ENCODE data around the gene KCNQ1. TPM values are rescaled to one million over a fixed set of nuclear protein-coding genes. Genes with fewer than 3 reads are reported as not detected.

Gene KCNQ1
- total and polyA plus RNA-seq, 9 donors, result 1.4 to 17.2 (median 3.8) TPM

GRCh38 chr11:2569731-2570210, 125.0 kb downstream of the KCNQ1 start:
- TF ChIP-seq POLR2A (IDR thresholded peaks at IDR 0.05) (no peak), EP300 (IDR thresholded peaks at IDR 0.05) (no peak), CTCF (IDR thresholded peaks at IDR 0.05) (no peak)

GRCh38 chr11:2570211-2570811, 125.5 kb downstream of the KCNQ1 start:
- intact Hi-C loops (cut with DNase I), result no loop called here
- H3K4me1 ChIP-seq (ENCODE audit: insufficient read depth), result no peaks in the 10 kb centered on the region
- H3K4me3 ChIP-seq, result no peak overlapping the region
- TF ChIP-seq POLR2A (IDR thresholded peaks at IDR 0.05) (no peak), EP300 (IDR thresholded peaks at IDR 0.05) (no peak)
- H3K27ac ChIP-seq, result no peak overlapping the region
- H3K36me3 ChIP-seq, result no peaks in the 10 kb centered on the region
- WGBS, 3 donors, result 97 to 98% (median 97%) methylated on average over 20 to 26 of the region's 26 CpGs
- H3K9me3 ChIP-seq, result no peaks in the 10 kb centered on the region
- no peaks in the 10 kb centered on the region for H3K27me3 ChIP-seq
- peak in 2 of 5 donors; percentile 10 to 26 for DNase-seq

More at GRCh38 chr11:2569731-2570210, 125.0 kb downstream of the KCNQ1 start:
- no peak overlapping the region for H3K27ac ChIP-seq
- intact Hi-C loops (cut with DNase I), result no loop called here
- peak in 1 of 5 donors; percentile 22 for DNase-seq
- no peaks in the 10 kb centered on the region for H3K36me3 ChIP-seq
- H3K9me3 ChIP-seq, result no peaks in the 10 kb centered on the region
- no peak overlapping the region for H3K4me3 ChIP-seq
- H3K4me1 ChIP-seq (ENCODE audit: insufficient read depth), result no peaks in the 10 kb centered on the region
- 95 to 96% (median 96%) methylated on average over 10 of the region's 10 CpGs for WGBS, 3 donors
- H3K27me3 ChIP-seq, result no peaks in the 10 kb centered on the region

- no peak overlapping the region for H3K27ac ChIP-seq
- DNase-seq, result peak in 2 of 5 donors; percentile 16 to 30
- H3K4me1 ChIP-seq (ENCODE audit: insufficient read depth), result no peaks in the 10 kb centered on the region
- no peak overlapping the region for H3K4me3 ChIP-seq
- intact Hi-C loops (cut with DNase I), result no loop called here
- H3K9me3 ChIP-seq, result no peaks in the 10 kb centered on the region
- WGBS, 3 donors, result 96 to 98% (median 97%) methylated on average over 25 of the region's 25 CpGs
- H3K27me3 ChIP-seq, result no peaks in the 10 kb centered on the region
- TF ChIP-seq POLR2A (IDR thresholded peaks at IDR 0.05) (no peak), EP300 (IDR thresholded peaks at IDR 0.05) (no peak), CTCF (IDR thresholded peaks at IDR 0.05) (no peak)
- no peaks in the 10 kb centered on the region for H3K36me3 ChIP-seq
Measured at GRCh38 chr11:2570841-2571597, 126.2 kb downstream of the KCNQ1 start.

- intact Hi-C loops (cut with DNase I), result no loop called here
- no peaks in the 10 kb centered on the region for H3K36me3 ChIP-seq
- peak in 2 of 5 donors; percentile 18 to 27 for DNase-seq
- no peaks in the 10 kb centered on the region for H3K4me1 ChIP-seq (ENCODE audit: insufficient read depth)
- H3K27me3 ChIP-seq, result no peaks in the 10 kb centered on the region
- no peak overlapping the region for H3K27ac ChIP-seq
- H3K4me3 ChIP-seq, result no peak overlapping the region
- TF ChIP-seq EP300 (IDR thresholded peaks at IDR 0.05) (no peak), CTCF (IDR thresholded peaks at IDR 0.05) (no peak), POLR2A (IDR thresholded peaks at IDR 0.05) (no peak)
- H3K9me3 ChIP-seq, result no peaks in the 10 kb centered on the region
- 95 to 97% (median 96%) methylated on average over 21 to 23 of the region's 23 CpGs for WGBS, 3 donors
Measured at GRCh38 chr11:2571598-2572281, 126.9 kb downstream of the KCNQ1 start.
